ENCODE results near the gene MAN2C1. TPM values are rescaled to one million over a fixed set of nuclear protein-coding genes. Genes with fewer than 3 reads are reported as not detected.

The MAN2C1 gene
- total and polyA plus RNA-seq, 9 of the 15 experiments (the other 6 are each of a cell fraction or from before 2014, with no cell fraction given) = 2.0 to 141 (median 39.9) TPM

DNA sequence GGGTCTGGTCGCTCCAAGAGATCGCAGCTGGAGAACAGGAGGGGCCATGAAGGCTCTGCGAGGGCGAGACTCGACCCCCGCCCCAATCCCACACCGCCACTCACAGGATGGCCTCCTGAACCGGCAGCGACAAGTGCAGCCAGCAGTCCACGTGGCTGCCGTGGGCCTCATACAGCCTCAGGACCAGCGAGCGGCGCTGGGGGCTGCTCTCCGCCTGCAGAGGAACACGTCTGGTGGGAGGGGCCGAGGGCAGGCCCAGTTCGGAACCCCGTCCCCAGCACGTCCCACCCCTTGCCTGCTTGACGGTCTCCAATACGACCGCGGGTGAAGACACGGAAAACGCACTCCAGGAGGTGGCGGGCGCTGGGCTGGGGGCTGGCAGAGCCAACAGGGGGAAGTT is 12.4 kb downstream of the MAN2C1 start:
- Histone ChIP-seq H3K27ac (ENCODE audit: extremely low read depth, low read depth, low read length) (no peak overlapping the region), H3K36me3 (ENCODE audit: control insufficient read depth, insufficient read depth, low read length) (peaks cover 48% of the 10 kb centered on the region; the same call in 2 of the 3 replicates), H3K9ac (ENCODE audit: insufficient read depth in 1 of 2, low read depth in 2 of 2, low read length in 2 of 2) (peak overlapping the region in 1 of 2 experiments; percentile 45; a peak in 1 of 4 replicates), H3K4me1 (replicated peaks in 1 of 2; ENCODE audit: control insufficient read depth in 2 of 2, insufficient read depth in 2 of 2, low read length in 2 of 2) (peaks cover 0 to 6% of the 10 kb centered on the region in 2 experiments; a peak in 2 of 5 replicates), H4K20me1 (replicated peaks; ENCODE audit: control insufficient read depth, insufficient read depth, low read length) (no peaks in the 10 kb centered on the region), H3K4me2 (ENCODE audit: insufficient read depth, low read length) (no peak overlapping the region), H3K4me3 (no peak overlapping the region), H2AFZ (ENCODE audit: low read depth, low read length) (no peak overlapping the region), H3K9me1 (ENCODE audit: control insufficient read depth, insufficient read depth, low read length) (peaks cover 3% of the 10 kb centered on the region), H3K9me3 (replicated peaks; ENCODE audit: control insufficient read depth, insufficient read depth, low read depth, low read length) (no peaks in the 10 kb centered on the region), H3K79me2 (ENCODE audit: control insufficient read depth, insufficient read depth, low read length) (no peaks in the 10 kb centered on the region), H3K27me3 (ENCODE audit: control insufficient read depth in 2 of 2, insufficient read depth in 2 of 2, low read length in 2 of 2) (no peaks in the 10 kb centered on the region; a peak in 1 of 5 replicates)
- POLR2A ChIA-PET = no interaction called here
- intact Hi-C loops (cut with micrococcal nuclease) (no loop called here), in situ Hi-C loops (cut with MboI) (no loop called here)
- CTCF ChIA-PET (ENCODE audit: low intra/inter-chr PET ratio) = interaction anchor here (0.6 kb wide), 1 partner anchor 422 kb away, joined by 4 read pairs; no protein-coding TSS in a partner anchor
- 92% methylated on average over 18 of the region's 28 CpGs for WGBS (ENCODE audit: insufficient coverage, low coverage, missing lambda C conversion rate)
- TF ChIP-seq, protein P1, sequence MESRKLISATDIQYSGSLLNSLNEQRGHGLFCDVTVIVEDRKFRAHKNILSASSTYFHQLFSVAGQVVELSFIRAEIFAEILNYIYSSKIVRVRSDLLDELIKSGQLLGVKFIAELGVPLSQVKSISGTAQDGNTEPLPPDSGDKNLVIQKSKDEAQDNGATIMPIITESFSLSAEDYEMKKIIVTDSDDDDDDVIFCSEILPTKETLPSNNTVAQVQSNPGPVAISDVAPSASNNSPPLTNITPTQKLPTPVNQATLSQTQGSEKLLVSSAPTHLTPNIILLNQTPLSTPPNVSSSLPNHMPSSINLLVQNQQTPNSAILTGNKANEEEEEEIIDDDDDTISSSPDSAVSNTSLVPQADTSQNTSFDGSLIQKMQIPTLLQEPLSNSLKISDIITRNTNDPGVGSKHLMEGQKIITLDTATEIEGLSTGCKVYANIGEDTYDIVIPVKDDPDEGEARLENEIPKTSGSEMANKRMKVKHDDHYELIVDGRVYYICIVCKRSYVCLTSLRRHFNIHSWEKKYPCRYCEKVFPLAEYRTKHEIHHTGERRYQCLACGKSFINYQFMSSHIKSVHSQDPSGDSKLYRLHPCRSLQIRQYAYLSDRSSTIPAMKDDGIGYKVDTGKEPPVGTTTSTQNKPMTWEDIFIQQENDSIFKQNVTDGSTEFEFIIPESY (CRISPR knock-in tag; IDR thresholded peaks at IDR 0.05) = 0 out of 2 replicates have a peak, but pooled peaks have one; percentile 30
- TF ChIP-seq CBX8 (IDR thresholded peaks at IDR 0.05; ENCODE audit: borderline replicate concordance, extremely low read depth, low read depth, low read length, poor library complexity, severe bottlenecking) = no peak
- no peak for TF ChIP-seq TARDBP (IDR thresholded peaks at IDR 0.05)
- TF ChIP-seq GABPB1 (CRISPR knock-in tag; IDR thresholded peaks at IDR 0.05) = no peak
- TF ChIP-seq POLR2G (IDR thresholded peaks at IDR 0.05; ENCODE audit: low read depth, low read length) = peak; percentile 34; the same call in 1 of the 2 replicates
- TF ChIP-seq, protein P2, sequence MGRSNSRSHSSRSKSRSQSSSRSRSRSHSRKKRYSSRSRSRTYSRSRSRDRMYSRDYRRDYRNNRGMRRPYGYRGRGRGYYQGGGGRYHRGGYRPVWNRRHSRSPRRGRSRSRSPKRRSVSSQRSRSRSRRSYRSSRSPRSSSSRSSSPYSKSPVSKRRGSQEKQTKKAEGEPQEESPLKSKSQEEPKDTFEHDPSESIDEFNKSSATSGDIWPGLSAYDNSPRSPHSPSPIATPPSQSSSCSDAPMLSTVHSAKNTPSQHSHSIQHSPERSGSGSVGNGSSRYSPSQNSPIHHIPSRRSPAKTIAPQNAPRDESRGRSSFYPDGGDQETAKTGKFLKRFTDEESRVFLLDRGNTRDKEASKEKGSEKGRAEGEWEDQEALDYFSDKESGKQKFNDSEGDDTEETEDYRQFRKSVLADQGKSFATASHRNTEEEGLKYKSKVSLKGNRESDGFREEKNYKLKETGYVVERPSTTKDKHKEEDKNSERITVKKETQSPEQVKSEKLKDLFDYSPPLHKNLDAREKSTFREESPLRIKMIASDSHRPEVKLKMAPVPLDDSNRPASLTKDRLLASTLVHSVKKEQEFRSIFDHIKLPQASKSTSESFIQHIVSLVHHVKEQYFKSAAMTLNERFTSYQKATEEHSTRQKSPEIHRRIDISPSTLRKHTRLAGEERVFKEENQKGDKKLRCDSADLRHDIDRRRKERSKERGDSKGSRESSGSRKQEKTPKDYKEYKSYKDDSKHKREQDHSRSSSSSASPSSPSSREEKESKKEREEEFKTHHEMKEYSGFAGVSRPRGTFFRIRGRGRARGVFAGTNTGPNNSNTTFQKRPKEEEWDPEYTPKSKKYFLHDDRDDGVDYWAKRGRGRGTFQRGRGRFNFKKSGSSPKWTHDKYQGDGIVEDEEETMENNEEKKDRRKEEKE (IDR thresholded peaks at IDR 0.05; ENCODE audit: borderline replicate concordance in 1 of 2, control insufficient read depth in 1 of 2, low read depth in 2 of 2, low read length in 1 of 2) = no peak
- FAIRE-seq (no peak), DNase-seq (ENCODE audit: extremely low read depth in 1 of 4, low spot score in 3 of 4) (no peak), ATAC-seq (no peak)
- no TSS peak for BruUV-seq (replicated peaks)
